Nephron (organoid): Measurements from ENCODE around the gene SUN1.
A peak's percentile ranks its signal among the peaks of the same experiment; 100 is the strongest.
"Not testable (repeated sequence)": the region's sequence is repeated elsewhere in the genome, so short reads cannot be mapped to it uniquely, and the experiment has no call there.

Experiments used
- H3K27ac Mint-ChIP-seq, 3 experiments: 2 replicates each; pipeline ENCODE4 v1.8.0; 2020; ENCODE audit warnings: mixed read lengths in 3 of 3, mild to moderate bottlenecking in 2 of 3, moderate library complexity in 1 of 3
- H3K27me3 Mint-ChIP-seq: 2 replicates; pipeline ENCODE4 v1.8.0; 2021; ENCODE audit warnings: low read depth, mild to moderate bottlenecking, moderate library complexity, mixed read lengths
- H3K36me3 Mint-ChIP-seq: 2 replicates; pipeline ENCODE4 v1.8.0; 2020; ENCODE audit warnings: low read depth, mixed read lengths
- H3K4me1 Mint-ChIP-seq: 2 replicates; pipeline ENCODE4 v1.8.0; 2020; ENCODE audit warnings: mixed read lengths
- H3K4me3 Mint-ChIP-seq, 3 experiments: 2 replicates each; pipeline ENCODE4 v1.8.0; 2020; ENCODE audit warnings: mild to moderate bottlenecking in 3 of 3, mixed read lengths in 3 of 3, moderate library complexity in 2 of 3
- H3K9me3 Mint-ChIP-seq: 2 replicates; pipeline ENCODE4 v1.8.0; 2020; ENCODE audit warnings: mixed read lengths
- CTCF ChIP-seq, 3 experiments: fragments of 200-600 bp; sonication (generic); IDR thresholded peaks; one replicate each; pipeline ENCODE4 v1.5.0; 2021; ENCODE audit warnings: antibody characterized with exemption in 3 of 3; ENCODE audit not compliant: unreplicated experiment in 3 of 3

The SUN1 gene

GRCh38 chr7:904847-905246 lies 72.6 kb downstream of the SUN1 start:
- no peaks in the 10 kb centered on the region for H3K9me3 Mint-ChIP-seq
- H3K27me3 Mint-ChIP-seq, result peaks cover 42% of the 10 kb centered on the region
- no peaks in the 10 kb centered on the region for H3K4me1 Mint-ChIP-seq
- no peak overlapping the region for H3K27ac Mint-ChIP-seq
- no peak overlapping the region for H3K4me3 Mint-ChIP-seq
- no peaks in the 10 kb centered on the region for H3K36me3 Mint-ChIP-seq
- no peak for TF ChIP-seq CTCF (IDR thresholded peaks at IDR 0.05; ENCODE audit: unreplicated experiment in 3 of 3)

- no peaks in the 10 kb centered on the region for H3K4me1 Mint-ChIP-seq
- no peak overlapping the region for H3K27ac Mint-ChIP-seq
- peaks cover 51% of the 10 kb centered on the region for H3K27me3 Mint-ChIP-seq
- no peak overlapping the region for H3K4me3 Mint-ChIP-seq
- no peak for TF ChIP-seq CTCF (IDR thresholded peaks at IDR 0.05; ENCODE audit: unreplicated experiment in 3 of 3)
- no peaks in the 10 kb centered on the region for H3K9me3 Mint-ChIP-seq
- no peaks in the 10 kb centered on the region for H3K36me3 Mint-ChIP-seq
Measured at GRCh38 chr7:906776-907157, 74.5 kb downstream of the SUN1 start.

GRCh38 chr7:907158-907980 lies 75.1 kb downstream of the SUN1 start:
- TF ChIP-seq CTCF (IDR thresholded peaks at IDR 0.05; ENCODE audit: unreplicated experiment in 3 of 3), result no peak
- Mint-ChIP-seq H3K9me3 (no peaks in the 10 kb centered on the region), H3K4me1 (no peaks in the 10 kb centered on the region), H3K27ac (no peak overlapping the region), H3K36me3 (no peaks in the 10 kb centered on the region), H3K27me3 (peaks cover 49% of the 10 kb centered on the region), H3K4me3 (no peak overlapping the region)

GRCh38 chr7:908159-908581 lies 75.9 kb downstream of the SUN1 start:
- H3K36me3 Mint-ChIP-seq, result no peaks in the 10 kb centered on the region

DNA sequence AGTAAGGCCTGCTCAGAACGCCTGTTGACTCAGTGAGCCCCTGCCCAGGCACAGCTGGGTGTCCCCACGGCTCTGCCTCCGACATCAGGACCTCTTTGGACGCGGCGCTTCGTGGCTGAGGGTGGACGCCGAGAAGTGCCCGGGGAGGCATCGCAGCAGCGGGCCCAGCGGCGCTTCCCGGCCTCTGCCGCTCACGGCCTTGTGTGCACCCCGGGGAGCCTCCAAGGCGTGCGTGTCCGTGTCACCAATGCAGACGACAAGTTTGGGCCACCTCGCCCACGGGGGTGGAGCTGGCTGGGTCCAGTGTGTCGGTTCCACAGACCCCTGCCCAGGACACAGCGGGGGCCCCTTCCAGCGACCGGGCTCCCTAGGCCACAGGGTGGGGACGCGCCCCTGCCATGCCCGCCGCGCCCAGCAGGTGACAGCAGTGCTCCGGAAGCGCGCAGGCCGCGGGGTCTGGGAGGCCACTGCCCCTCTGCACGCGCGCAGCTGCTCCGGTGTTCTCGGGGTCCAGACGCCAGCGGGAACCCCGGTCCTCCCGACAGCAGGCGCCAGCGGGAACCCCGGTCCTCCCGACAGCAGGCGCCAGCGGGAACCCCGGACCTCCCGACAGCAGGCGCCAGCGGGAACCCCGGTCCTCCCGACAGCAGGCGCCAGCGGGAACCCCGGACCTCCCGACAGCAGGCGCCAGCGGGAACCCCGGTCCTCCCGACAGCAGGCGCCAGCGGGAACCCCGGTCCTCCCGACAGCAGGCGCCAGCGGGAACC lies 76.5 kb downstream of the SUN1 start:
- not testable (repeated sequence) for H3K4me3 Mint-ChIP-seq, H3K27ac Mint-ChIP-seq, H3K9me3 Mint-ChIP-seq, H3K4me1 Mint-ChIP-seq, H3K36me3 Mint-ChIP-seq
- H3K27me3 Mint-ChIP-seq, result peaks cover 44% of the 10 kb centered on the region
- TF ChIP-seq CTCF (IDR thresholded peaks at IDR 0.05; ENCODE audit: unreplicated experiment in 3 of 3), result peak; percentile 75 to 87 (median 85)

More at GRCh38 chr7:908159-908581, 75.9 kb downstream of the SUN1 start:
- H3K27ac Mint-ChIP-seq, result no peak overlapping the region
- H3K27me3 Mint-ChIP-seq, result peaks cover 46% of the 10 kb centered on the region
- H3K4me1 Mint-ChIP-seq, result no peaks in the 10 kb centered on the region
- no peak overlapping the region for H3K4me3 Mint-ChIP-seq
- no peaks in the 10 kb centered on the region for H3K9me3 Mint-ChIP-seq
- no peak for TF ChIP-seq CTCF (IDR thresholded peaks at IDR 0.05; ENCODE audit: unreplicated experiment in 3 of 3)
